Right atrium auricular region (tissue), 2 donors: ENCODE data around the gene MEGF6. TPM values are rescaled to one million over a fixed set of nuclear protein-coding genes. Genes with fewer than 3 reads are reported as not detected.

Experiments
- DNase-seq: peaks from one replicate; pipeline ENCODE4 v3.0.0-alpha.2; 2019; ENCODE audit warnings: low spot score
- H3K27ac ChIP-seq, 2 donors: fragments of 200-600 bp; sonication (generic); 1 replicate in 1 of 2; 2 replicates in 1 of 2; pipeline ENCODE4 v1.5.1; 2016 to 2019
- H3K27me3 ChIP-seq, 2 donors: fragments of 200-600 bp; sonication (generic); one replicate each; pipeline versions ENCODE4 v1.5.1 to v1.6.0; 2017 to 2019
- H3K36me3 ChIP-seq: fragments of 200-600 bp; sonication (generic); one replicate; pipeline ENCODE4 v1.5.1; 2016
- H3K4me1 ChIP-seq, 2 donors: fragments of 200-600 bp; sonication (generic); one replicate each; pipeline versions ENCODE4 v1.5.1 to v1.6.0; 2017 to 2019
- H3K4me3 ChIP-seq, 2 donors: fragments of 200-600 bp; sonication (generic); 1 replicate in 1 of 2; 2 replicates in 1 of 2; pipeline ENCODE4 v1.5.1; 2017 to 2019; ENCODE audit warnings: mild to moderate bottlenecking in 1 of 2, moderate library complexity in 1 of 2
- H3K9me3 ChIP-seq, 2 donors: fragments of 200-600 bp; sonication (generic); one replicate each; pipeline ENCODE4 v1.5.1; 2019
- CTCF ChIP-seq, 2 donors: fragments of 200-600 bp; sonication (generic); IDR thresholded peaks; one replicate each; pipeline ENCODE4 v1.5.1; 2019; ENCODE audit warnings: antibody characterized with exemption in 2 of 2
- total RNA-seq, 2 donors: library from RNA; depleted of rRNA; stranded (reverse); fragments of >200 nt; gene quantifications; one replicate each; pipeline ENCODE4 v1.1.0, GENCODE V29; 2016

The MEGF6 gene
- total RNA-seq, 2 donors from 2014 or later = 14.9 to 32.6 TPM

DNA sequence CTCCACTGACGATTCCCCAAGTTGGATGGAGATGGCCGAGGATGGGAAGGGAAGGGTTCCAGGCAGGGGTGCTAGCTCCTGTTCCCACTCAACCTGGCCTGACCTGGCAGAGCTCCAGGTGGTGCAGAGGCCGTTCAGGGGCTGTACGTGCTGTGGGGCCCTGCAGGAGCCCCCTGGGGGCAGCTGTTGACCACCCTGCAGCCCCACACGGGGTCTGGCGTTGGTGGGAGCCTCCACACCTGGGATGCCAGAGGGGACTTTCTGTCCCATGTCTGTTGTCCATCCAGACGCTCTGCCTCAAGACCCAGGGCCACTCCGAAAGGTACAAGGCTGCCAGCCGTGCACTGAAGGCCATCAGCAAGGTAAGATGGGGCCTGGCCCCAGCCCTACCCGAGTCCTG lies 136.9 kb downstream of the MEGF6 start:
- Histone ChIP-seq H3K4me3 (no peak overlapping the region), H3K9me3 (no peaks in the 10 kb centered on the region), H3K27ac (no peak overlapping the region), H3K36me3 (no peaks in the 10 kb centered on the region), H3K4me1 (peaks cover 0 to 12% of the 10 kb centered on the region in 2 donors), H3K27me3 (no peaks in the 10 kb centered on the region)
- TF ChIP-seq CTCF (IDR thresholded peaks at IDR 0.05) = no peak
- DNase-seq = no peak

DNA sequence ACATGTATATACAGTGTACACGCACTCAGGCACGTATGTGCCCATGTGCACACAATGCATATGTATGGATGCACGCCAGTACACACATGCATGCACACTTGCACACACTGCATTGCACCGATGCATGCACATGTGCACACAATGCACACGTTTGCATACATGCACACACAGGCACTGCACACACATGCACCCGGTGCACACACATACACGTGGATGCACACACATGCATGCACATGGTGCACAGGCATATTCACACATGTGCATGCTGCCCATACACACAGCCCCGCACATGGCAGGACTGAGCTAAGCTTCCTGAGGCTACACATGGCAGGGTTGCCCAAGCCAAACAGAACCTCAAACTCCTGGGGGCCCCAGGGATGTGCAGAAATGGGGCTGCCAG lies 137.3 kb downstream of the MEGF6 start:
- no peak for DNase-seq
- no peak overlapping the region for H3K4me3 ChIP-seq
- H3K4me1 ChIP-seq = peaks cover 0 to 12% of the 10 kb centered on the region in 2 donors
- H3K27me3 ChIP-seq = no peaks in the 10 kb centered on the region
- no peaks in the 10 kb centered on the region for H3K9me3 ChIP-seq
- H3K36me3 ChIP-seq = no peaks in the 10 kb centered on the region
- no peak for TF ChIP-seq CTCF (IDR thresholded peaks at IDR 0.05)
- H3K27ac ChIP-seq = no peak overlapping the region

DNA sequence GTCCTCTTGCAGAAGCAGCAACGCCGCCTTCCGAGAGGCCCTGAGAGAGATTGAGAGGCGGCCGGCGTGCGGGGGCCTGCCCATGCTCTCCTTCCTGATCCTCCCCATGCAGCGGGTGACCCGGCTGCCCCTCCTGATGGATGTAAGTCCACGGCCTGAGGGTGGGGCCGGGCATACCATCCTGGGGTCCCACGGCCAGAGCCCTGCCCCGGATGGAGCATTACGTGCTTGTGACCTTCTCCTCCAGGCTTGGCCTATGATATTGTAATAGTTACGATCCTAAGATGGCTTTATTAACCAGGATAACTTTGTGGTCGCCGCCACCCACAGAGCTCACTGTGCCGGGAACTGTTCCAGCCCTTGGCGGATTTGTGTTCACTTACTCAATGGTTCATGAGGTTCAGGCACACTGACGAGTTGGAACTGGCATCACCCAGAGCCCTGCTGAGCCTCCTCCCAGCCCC lies 137.9 kb downstream of the MEGF6 start:
- H3K9me3 ChIP-seq = no peaks in the 10 kb centered on the region
- H3K4me1 ChIP-seq = peaks cover 0 to 12% of the 10 kb centered on the region in 2 donors
- no peak for TF ChIP-seq CTCF (IDR thresholded peaks at IDR 0.05)
- H3K36me3 ChIP-seq = no peaks in the 10 kb centered on the region
- no peaks in the 10 kb centered on the region for H3K27me3 ChIP-seq
- H3K4me3 ChIP-seq = no peak overlapping the region
- H3K27ac ChIP-seq = no peak overlapping the region
- no peak for DNase-seq

DNA sequence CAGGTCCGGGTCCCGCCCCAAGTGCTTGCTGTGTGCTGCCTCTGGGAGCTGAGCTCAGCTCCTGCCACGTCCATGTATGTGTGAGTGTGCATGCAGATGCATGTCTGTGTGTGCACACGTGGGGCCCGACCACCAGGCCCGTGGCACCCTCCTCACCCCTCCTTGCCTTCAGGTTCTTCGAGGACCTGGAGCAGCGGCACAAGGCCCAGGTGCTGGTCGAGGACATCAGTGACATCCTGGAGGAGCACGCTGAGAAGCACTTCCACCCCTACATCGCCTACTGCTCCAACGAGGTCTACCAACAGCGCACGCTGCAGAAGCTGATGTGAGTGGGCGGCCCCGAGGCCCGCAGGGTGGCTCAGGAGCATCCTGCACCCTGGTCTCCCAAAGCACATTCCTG lies 138.4 kb downstream of the MEGF6 start:
- no peak for DNase-seq
- H3K9me3 ChIP-seq = no peaks in the 10 kb centered on the region
- TF ChIP-seq CTCF (IDR thresholded peaks at IDR 0.05) = no peak
- no peaks in the 10 kb centered on the region for H3K36me3 ChIP-seq
- H3K27me3 ChIP-seq = no peaks in the 10 kb centered on the region
- H3K4me1 ChIP-seq = peaks cover 0 to 12% of the 10 kb centered on the region in 2 donors
- no peak overlapping the region for H3K4me3 ChIP-seq
- no peak overlapping the region for H3K27ac ChIP-seq

- Histone ChIP-seq H3K9me3 (no peaks in the 10 kb centered on the region), H3K27me3 (no peaks in the 10 kb centered on the region), H3K36me3 (no peaks in the 10 kb centered on the region), H3K4me1 (peaks cover 0 to 12% of the 10 kb centered on the region in 2 donors), H3K27ac (no peak overlapping the region), H3K4me3 (no peak overlapping the region)
- TF ChIP-seq CTCF (IDR thresholded peaks at IDR 0.05) = no peak
- no peak for DNase-seq
Observed at GRCh38 chr1:3472088-3472850, 139.0 kb downstream of the MEGF6 start.
